Thyroid gland (tissue), 4 donors: ENCODE measurements around the gene CCDC117.

Source experiments
- CTCF ChIP-seq, 6 experiments: fragments of 200-600 bp in 3 of 6; fragments of 450-650 bp in 3 of 6; sonication (generic) in 3 of 6; IDR thresholded peaks; one replicate each; pipeline ENCODE4 v1.5.1; 2016 to 2019; ENCODE audit warnings: antibody characterized with exemption in 6 of 6, mild to moderate bottlenecking in 2 of 6, inconsistent platforms in 1 of 6, moderate library complexity in 1 of 6
- POLR2A ChIP-seq, 2 donors: fragments of 450-650 bp; IDR thresholded peaks; one replicate each; pipeline ENCODE4 v1.6.1; 2017; ENCODE audit warnings: antibody characterized with exemption in 2 of 2, mild to moderate bottlenecking in 2 of 2, moderate library complexity in 1 of 2

- TF ChIP-seq CTCF (IDR thresholded peaks at IDR 0.05) (no peak), POLR2A (IDR thresholded peaks at IDR 0.05) (no peak)
Observed at GRCh38 chr22:28768701-28769393, 3.6 kb upstream of the CCDC117 start.
